CD14-positive monocyte (primary cell): Measurements from ENCODE around the gene PGM5. TPM values are rescaled to one million over a fixed set of nuclear protein-coding genes. Genes with fewer than 3 reads are reported as not detected.

ENCODE experiments used
- DNase-seq, 3 donors: peaks; one replicate each; pipeline ENCODE4 v3.0.0-alpha.2; 2011 to 2022
- H2AFZ ChIP-seq: 2 replicates; pipeline ENCODE4 v1.6.0; 2012; ENCODE audit warnings: mild to moderate bottlenecking, low read depth, low read length, inconsistent platforms; ENCODE audit not compliant: insufficient read depth, poor library complexity, severe bottlenecking
- H3K27ac ChIP-seq, 2 donors: 1 replicate in 1 of 2; 2 replicates in 1 of 2; pipeline ENCODE4 v1.5.1; 2012 to 2013; ENCODE audit warnings: low read length in 2 of 2, control low read depth in 1 of 2, inconsistent platforms in 1 of 2, low read depth in 1 of 2, mild to moderate bottlenecking in 1 of 2
- H3K27me3 ChIP-seq, 2 donors: one replicate each; pipeline versions ENCODE4 v1.6.0 to v1.6.1; 2011 to 2013; ENCODE audit warnings: low read length in 2 of 2; ENCODE audit not compliant: control insufficient read depth in 2 of 2, insufficient read depth in 2 of 2
- H3K36me3 ChIP-seq, 2 donors: replicated peaks in 1 of 2; 1 replicate in 1 of 2; 2 replicates in 1 of 2; pipeline versions ENCODE4 v1.5.1 to v1.6.1; 2012 to 2013; ENCODE audit warnings: low read length in 2 of 2, control low read depth in 1 of 2, inconsistent platforms in 1 of 2, mild to moderate bottlenecking in 1 of 2; ENCODE audit not compliant: insufficient read depth in 2 of 2, control insufficient read depth in 1 of 2
- H3K4me1 ChIP-seq, 2 donors: 1 replicate in 1 of 2; 2 replicates in 1 of 2; pipeline versions ENCODE4 v1.5.1 to v1.6.1; 2012 to 2013; ENCODE audit warnings: low read length in 2 of 2, control low read depth in 1 of 2, inconsistent platforms in 1 of 2, mild to moderate bottlenecking in 1 of 2, moderate library complexity in 1 of 2; ENCODE audit not compliant: insufficient read depth in 2 of 2, control insufficient read depth in 1 of 2
- H3K4me2 ChIP-seq: replicated peaks from 2 replicates; pipeline ENCODE3; 2012; ENCODE audit warnings: low read length, moderate library complexity, mild to moderate bottlenecking; ENCODE audit not compliant: poor library complexity, severe bottlenecking; ENCODE audit errors: extremely low read depth
- H3K4me3 ChIP-seq, 3 experiments: fragments of 200-600 bp in 1 of 3; sonication (generic) in 1 of 3; replicated peaks in 1 of 3; 1 replicate in 2 of 3; 2 replicates in 1 of 3; pipeline ENCODE4 v1.5.1; 2011 to 2013; ENCODE audit warnings: low read length in 3 of 3, mild to moderate bottlenecking in 3 of 3, control low read depth in 2 of 3, low read depth in 2 of 3, inconsistent platforms in 1 of 3, moderate library complexity in 1 of 3
- H3K79me2 ChIP-seq: 2 replicates; pipeline ENCODE4 v1.6.0; 2012; ENCODE audit warnings: mild to moderate bottlenecking, control low read depth, inconsistent platforms, low read length, moderate library complexity; ENCODE audit not compliant: insufficient read depth
- H3K9ac ChIP-seq: 2 replicates; pipeline ENCODE4 v1.6.0; 2017; ENCODE audit warnings: low read length, mild to moderate bottlenecking; ENCODE audit not compliant: insufficient read depth, poor library complexity, severe bottlenecking
- H3K9me3 ChIP-seq, 2 donors: replicated peaks in 1 of 2; 1 replicate in 1 of 2; 2 replicates in 1 of 2; pipeline versions ENCODE4 v1.5.1 to v1.6.1; 2012 to 2013; ENCODE audit warnings: low read length in 2 of 2, control low read depth in 1 of 2; ENCODE audit not compliant: control insufficient read depth in 1 of 2, insufficient read depth in 1 of 2
- H4K20me1 ChIP-seq: 2 replicates; pipeline ENCODE4 v1.6.0; 2012; ENCODE audit warnings: mild to moderate bottlenecking, low read length, control low read depth, moderate library complexity; ENCODE audit not compliant: insufficient read depth
- H3K27ac Mint-ChIP-seq, 7 donors: one replicate each; pipeline ENCODE4 v1.8.0; 2020; ENCODE audit warnings: mild to moderate bottlenecking in 7 of 7, mixed read lengths in 7 of 7, moderate library complexity in 6 of 7, inconsistent platforms in 2 of 7
- H3K27me3 Mint-ChIP-seq, 3 donors: one replicate each; pipeline ENCODE4 v1.8.0; 2021 to 2022; ENCODE audit warnings: low read depth in 3 of 3, mild to moderate bottlenecking in 3 of 3, mixed read lengths in 3 of 3, moderate library complexity in 3 of 3, inconsistent platforms in 1 of 3
- H3K36me3 Mint-ChIP-seq, 2 donors: one replicate each; pipeline ENCODE4 v1.8.0; 2020; ENCODE audit warnings: mixed read lengths in 2 of 2, inconsistent platforms in 1 of 2, mild to moderate bottlenecking in 1 of 2
- H3K4me1 Mint-ChIP-seq: one replicate; pipeline ENCODE4 v1.8.0; 2020; ENCODE audit warnings: mild to moderate bottlenecking, mixed read lengths
- H3K4me3 Mint-ChIP-seq, 2 donors: one replicate each; pipeline ENCODE4 v1.8.0; 2020; ENCODE audit warnings: mild to moderate bottlenecking in 2 of 2, mixed read lengths in 2 of 2, moderate library complexity in 1 of 2
- H3K9me3 Mint-ChIP-seq, 7 donors: one replicate each; pipeline ENCODE4 v1.8.0; 2020 to 2022; ENCODE audit warnings: mixed read lengths in 7 of 7, mild to moderate bottlenecking in 6 of 7, moderate library complexity in 6 of 7, inconsistent platforms in 2 of 7
- WGBS: methylation state at CpG from one replicate; pipeline ENCODE4 v1.1.5; 2013; ENCODE audit warnings: missing lambda C conversion rate; ENCODE audit not compliant: insufficient coverage; 5-methylcytosine and 5-hydroxymethylcytosine counted together
- intact Hi-C, 2 donors: fragments of 100-400 bp; cut with micrococcal nuclease; formaldehyde crosslinking; loops; one replicate each; pipeline versions ENCODE4 v1.15.0 to v1.15.1; 2023
- polyA plus RNA-seq, 3 donors: library from polyadenylated mRNA; depleted of rRNA in 1 of 3; unstranded in 2 of 3; stranded (reverse) in 1 of 3; fragments of 300-500 nt in 2 of 3; fragments of >200 nt in 1 of 3; fragmentation: Illumina TruSeq in 2 of 3; gene quantifications; 1 replicate in 2 of 3; 2 replicates in 1 of 3; pipeline ENCODE4 v1.2.3, GENCODE V29; 2012 to 2021
- TF ChIP-seq, protein P1 (sequence below): fragments of 200-600 bp; IDR thresholded peaks from one replicate; pipeline ENCODE4 v1.8.0; 2022; ENCODE audit warnings: antibody characterized with exemption, mild to moderate bottlenecking

Gene PGM5
- polyA plus RNA-seq, 3 donors: 0.35 to 1.2 (median 1.1) TPM

DNA sequence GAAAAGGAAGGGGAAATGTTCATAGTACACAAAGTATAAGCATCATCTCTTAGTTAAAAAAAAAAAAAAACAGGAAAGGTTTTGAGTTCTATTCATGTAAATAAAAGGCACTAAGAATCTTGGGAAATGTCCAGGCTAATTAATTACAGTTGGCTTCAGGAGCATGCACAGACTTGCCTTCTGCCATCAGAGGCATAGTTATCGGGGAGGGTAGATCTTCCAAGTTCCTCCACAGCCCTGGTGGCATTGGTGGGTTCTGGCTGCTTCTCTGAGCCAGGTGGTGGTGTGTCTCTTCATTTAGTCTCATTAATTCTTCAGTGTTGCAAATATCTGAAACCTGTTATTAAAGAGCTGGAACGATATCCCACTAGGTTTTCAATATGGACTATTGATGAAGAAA, 99.0 kb downstream of the PGM5 start:
- Mint-ChIP-seq H3K27me3 (peaks cover 0 to 3% (median 0%) of the 10 kb centered on the region in 3 donors), H3K27ac (no peak overlapping the region)

GRCh38 chr9:68457803-68458202, 101.4 kb downstream of the PGM5 start:
- H3K4me1 Mint-ChIP-seq: no peaks in the 10 kb centered on the region

More for the DNA sequence above, 99.0 kb downstream of the PGM5 start:
- Histone ChIP-seq H4K20me1 (no peaks in the 10 kb centered on the region), H3K27ac (no peak overlapping the region), H3K36me3 (no peaks in the 10 kb centered on the region), H3K9ac (no peak overlapping the region), H3K4me1 (no peaks in the 10 kb centered on the region), H3K9me3 (no peaks in the 10 kb centered on the region), H3K79me2 (no peaks in the 10 kb centered on the region), H3K4me3 (no peak overlapping the region), H3K27me3 (no peaks in the 10 kb centered on the region), H2AFZ (no peak overlapping the region), H3K4me2 (no peak overlapping the region)
- WGBS: no CpG with 5 or more reads among the region's 2 CpGs
- no peaks in the 10 kb centered on the region for H3K36me3 Mint-ChIP-seq
- H3K9me3 Mint-ChIP-seq: peaks cover 0 to 2% (median 0%) of the 10 kb centered on the region in 7 donors
- intact Hi-C loops: no loop called here
- DNase-seq: no peak
- H3K4me1 Mint-ChIP-seq: no peaks in the 10 kb centered on the region
- no peak overlapping the region for H3K4me3 Mint-ChIP-seq
- TF ChIP-seq, protein P1, sequence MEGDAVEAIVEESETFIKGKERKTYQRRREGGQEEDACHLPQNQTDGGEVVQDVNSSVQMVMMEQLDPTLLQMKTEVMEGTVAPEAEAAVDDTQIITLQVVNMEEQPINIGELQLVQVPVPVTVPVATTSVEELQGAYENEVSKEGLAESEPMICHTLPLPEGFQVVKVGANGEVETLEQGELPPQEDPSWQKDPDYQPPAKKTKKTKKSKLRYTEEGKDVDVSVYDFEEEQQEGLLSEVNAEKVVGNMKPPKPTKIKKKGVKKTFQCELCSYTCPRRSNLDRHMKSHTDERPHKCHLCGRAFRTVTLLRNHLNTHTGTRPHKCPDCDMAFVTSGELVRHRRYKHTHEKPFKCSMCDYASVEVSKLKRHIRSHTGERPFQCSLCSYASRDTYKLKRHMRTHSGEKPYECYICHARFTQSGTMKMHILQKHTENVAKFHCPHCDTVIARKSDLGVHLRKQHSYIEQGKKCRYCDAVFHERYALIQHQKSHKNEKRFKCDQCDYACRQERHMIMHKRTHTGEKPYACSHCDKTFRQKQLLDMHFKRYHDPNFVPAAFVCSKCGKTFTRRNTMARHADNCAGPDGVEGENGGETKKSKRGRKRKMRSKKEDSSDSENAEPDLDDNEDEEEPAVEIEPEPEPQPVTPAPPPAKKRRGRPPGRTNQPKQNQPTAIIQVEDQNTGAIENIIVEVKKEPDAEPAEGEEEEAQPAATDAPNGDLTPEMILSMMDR: no peak

More at GRCh38 chr9:68457803-68458202, 101.4 kb downstream of the PGM5 start:
- H3K27ac Mint-ChIP-seq: no peak overlapping the region
- TF ChIP-seq, protein P1: no peak
- no peaks in the 10 kb centered on the region for H4K20me1 ChIP-seq
- WGBS: no CpG with 5 or more reads among the region's 1 CpG
- H3K9me3 Mint-ChIP-seq: peaks cover 0 to 2% (median 0%) of the 10 kb centered on the region in 7 donors
- H3K79me2 ChIP-seq: no peaks in the 10 kb centered on the region
- H2AFZ ChIP-seq: no peak overlapping the region
- no peak overlapping the region for H3K9ac ChIP-seq
- intact Hi-C loops: no loop called here
- H3K27me3 ChIP-seq: no peaks in the 10 kb centered on the region
- H3K27ac ChIP-seq: no peak overlapping the region
- H3K9me3 ChIP-seq: no peaks in the 10 kb centered on the region
- H3K4me3 ChIP-seq: no peak overlapping the region
- no peaks in the 10 kb centered on the region for H3K36me3 Mint-ChIP-seq
- no peaks in the 10 kb centered on the region for H3K4me1 ChIP-seq
- H3K27me3 Mint-ChIP-seq: peaks cover 0 to 2% (median 0%) of the 10 kb centered on the region in 3 donors
- no peaks in the 10 kb centered on the region for H3K36me3 ChIP-seq
- no peak overlapping the region for H3K4me3 Mint-ChIP-seq
- no peak for DNase-seq
- no peak overlapping the region for H3K4me2 ChIP-seq
